HG02885 (cell line): ENCODE measurements around the gene PRSS21.

ENCODE experiments used
- ATAC-seq: cut with Tn5 transposase; IDR thresholded peaks from one replicate; pipeline ENCODE4 v1.9.1; 2021; ENCODE audit warnings: mild to moderate bottlenecking; ENCODE audit not compliant: unreplicated experiment, poor library complexity

PRSS21 gene

DNA sequence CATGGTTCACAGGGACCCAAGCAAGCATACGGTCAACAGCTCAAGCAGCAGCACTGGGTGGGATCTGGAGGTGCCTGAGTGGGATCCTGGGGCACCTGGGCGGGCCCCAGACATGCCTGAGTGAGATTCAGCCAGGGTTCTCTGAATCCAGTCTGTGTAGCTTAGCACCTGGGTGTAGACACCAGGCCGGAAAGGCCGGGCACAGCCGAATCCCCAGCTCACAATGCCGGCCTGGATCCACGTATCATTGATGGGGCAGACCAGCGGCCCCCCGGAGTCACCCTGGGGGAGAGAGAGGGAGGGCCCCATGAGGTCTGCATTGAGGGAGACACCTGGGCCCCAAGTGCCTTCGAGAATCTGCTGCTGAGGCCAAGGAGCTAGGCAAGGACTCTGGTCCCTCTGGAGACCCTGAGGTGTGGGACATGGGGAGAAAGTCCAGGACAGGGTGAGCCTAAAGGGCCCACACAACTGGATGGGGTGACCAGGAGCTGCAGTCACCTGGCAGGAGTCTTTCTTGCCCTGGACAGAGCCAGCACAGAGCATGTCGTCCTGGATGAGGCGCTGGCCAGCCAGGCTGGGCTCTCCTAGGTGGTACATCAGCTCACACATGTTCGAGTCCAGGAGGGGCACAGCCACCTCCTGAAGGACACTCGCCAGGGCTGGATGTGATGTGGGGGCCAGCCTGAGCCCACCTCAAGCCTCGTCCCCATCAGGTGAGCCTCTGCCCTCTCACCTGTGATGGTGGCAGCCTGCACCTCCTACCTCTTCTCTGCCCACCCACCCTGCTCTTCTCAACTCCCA, 22.8 kb downstream of the PRSS21 start:
- no peak for ATAC-seq

DNA sequence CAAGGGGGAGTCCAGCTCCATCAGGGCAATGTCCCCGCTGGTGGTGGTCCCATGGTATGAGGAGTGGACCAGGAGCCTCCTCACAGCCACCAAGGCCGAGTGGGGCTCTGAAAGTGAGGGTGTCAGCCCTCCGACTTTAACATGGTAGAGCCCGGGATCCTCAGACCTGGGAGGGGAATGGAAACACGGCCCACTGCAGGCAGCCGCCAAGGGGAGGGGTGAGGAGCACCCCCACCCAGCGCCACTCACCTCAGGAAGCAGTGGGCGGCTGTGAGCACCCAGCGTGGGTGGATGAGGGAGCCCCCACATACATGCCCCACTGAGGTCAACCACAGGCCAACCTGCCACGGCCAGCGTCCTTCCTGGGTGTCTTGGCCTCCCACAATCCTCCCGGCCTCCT, 23.9 kb downstream of the PRSS21 start:
- no peak for ATAC-seq

DNA sequence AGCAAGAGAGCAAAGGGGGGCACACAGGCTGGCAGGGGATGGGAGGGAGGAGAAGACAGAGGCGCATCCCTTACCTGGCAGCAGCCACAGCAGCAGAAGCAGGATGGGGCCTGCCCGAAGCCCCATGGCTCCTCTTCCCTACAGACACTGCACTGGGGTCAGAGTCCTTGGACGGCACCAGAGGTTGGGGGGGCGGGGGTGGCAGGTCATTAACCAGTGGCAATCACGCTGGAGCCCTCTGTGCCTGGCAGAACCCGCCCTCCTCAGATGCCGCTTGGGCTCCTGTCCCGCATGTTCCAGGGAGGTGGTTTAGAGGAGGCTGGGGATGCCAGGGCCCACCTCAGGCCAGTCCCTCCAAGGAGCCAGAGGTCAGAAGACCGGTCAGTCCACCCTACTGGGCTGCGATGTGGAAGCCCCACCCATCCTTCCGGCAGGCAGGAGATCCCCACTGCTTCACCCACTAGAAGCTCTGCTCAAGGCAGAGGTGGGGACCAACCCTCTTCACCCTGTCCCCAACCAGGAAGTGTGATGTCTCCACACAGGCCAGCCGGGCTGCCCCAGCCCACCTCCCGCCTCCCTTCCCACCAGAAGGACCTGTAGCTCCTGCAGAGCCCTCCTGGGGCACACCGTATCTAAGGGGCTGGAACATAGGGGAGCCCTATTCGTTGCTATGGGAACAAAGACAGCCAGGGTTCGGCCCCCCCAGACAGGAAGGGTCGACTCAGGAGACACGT, 24.7 kb downstream of the PRSS21 start:
- no peak for ATAC-seq

DNA sequence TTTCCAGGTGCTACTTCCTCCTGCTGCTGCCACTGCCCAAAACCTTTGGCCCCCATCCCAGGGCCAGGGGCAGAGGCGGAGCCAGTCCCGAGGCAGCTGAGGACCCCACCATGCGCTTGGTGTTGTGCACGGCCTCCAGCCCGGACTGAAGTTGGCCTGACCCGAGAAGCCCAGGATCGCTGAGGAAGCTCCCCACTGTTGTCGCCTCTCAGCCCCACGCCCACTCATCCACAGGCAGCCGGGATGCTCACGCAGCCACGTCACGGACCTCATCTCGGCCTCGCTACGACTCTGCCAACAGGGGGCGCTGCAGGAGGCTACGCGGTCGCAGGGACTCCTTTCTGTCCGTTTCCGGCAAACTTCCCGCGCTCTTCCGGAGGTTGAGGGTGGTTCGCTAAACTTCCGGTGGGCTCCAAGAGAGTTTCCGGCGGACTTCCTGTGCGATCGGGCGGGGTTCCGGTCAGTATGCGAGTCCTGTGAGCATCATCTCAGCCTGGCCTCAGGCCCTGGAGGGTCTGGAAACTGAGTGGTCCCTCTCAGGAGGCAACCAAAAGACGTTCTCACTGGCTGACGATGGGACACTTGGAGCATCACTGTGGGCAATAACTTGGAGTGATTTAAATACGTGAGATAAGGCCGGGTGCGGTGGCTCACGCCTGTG, 25.4 kb downstream of the PRSS21 start:
- ATAC-seq = no peak

DNA sequence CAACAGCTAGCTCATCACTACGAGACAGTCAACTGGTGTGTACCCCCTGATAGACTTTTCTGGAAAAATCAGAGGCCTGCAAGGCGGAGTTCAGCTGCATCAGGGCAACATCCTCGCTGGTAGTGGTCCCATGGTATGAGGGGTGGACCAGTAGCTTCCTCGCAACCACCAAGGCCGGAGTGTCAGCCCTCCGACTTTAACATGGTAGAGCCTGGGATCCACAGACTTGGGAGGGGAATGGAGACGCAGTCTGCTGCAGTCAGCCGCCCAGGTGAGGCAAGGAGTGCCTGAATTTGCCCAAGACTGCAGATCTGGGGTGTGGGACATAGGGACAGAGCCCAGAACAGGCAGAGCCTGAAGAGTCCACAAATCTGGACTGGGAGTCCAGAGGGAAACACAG, 26.5 kb downstream of the PRSS21 start:
- ATAC-seq = no peak

DNA sequence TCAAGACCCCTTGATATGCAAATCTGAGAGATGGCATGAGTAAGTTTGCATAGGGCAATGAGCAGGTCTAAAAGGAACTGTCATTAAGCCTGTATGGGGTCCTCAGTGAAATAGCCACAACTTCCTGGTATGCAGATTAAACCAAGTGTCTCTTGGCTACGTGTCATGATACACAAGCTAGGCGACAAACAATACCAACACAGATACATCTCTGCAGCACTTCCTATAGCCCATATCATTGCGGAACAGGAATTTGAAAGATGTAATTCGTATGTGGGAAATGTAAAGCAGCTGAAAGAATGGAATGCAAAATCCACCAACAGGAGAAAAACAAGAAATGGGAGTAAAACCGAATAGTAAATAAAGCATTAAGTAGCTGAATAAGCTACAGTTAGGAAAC, 28.1 kb downstream of the PRSS21 start:
- no peak for ATAC-seq

DNA sequence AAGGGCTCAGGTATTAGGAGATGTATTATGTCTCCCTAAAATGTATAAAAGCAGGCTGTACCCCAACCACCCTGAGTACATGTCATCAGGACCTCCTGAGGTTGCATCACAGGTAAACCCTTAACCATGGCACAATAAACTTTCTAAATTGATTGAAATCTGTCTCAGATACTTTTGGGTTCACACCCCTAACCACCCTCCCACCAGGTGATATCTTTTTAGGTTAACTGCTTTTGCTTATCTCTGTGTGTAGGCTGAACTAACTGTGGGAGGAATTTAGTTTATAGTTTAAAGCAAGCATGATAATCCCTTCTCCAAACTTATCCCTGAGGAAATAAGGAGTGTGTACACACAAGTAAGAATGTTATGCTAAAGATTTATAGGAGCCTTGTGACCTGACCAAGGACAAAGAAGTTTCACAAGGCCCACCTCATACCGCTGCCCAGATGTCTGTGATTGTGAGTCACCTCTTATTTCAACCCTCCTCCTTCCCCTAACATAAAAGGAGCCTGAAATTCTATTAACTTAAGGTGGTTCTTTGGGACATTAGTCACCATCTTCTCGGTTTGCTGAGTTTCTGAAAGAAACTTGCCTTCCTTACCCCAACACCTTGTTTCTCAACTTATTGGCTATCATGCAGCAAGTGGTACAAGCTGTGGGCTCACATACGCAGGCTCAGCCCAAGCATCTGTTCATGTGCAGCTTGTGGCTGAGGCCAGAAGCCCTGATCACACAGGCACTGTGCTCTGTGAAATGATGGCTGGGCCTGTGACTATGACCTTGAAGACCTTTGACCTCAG, 29.7 kb downstream of the PRSS21 start:
- no peak for ATAC-seq

DNA sequence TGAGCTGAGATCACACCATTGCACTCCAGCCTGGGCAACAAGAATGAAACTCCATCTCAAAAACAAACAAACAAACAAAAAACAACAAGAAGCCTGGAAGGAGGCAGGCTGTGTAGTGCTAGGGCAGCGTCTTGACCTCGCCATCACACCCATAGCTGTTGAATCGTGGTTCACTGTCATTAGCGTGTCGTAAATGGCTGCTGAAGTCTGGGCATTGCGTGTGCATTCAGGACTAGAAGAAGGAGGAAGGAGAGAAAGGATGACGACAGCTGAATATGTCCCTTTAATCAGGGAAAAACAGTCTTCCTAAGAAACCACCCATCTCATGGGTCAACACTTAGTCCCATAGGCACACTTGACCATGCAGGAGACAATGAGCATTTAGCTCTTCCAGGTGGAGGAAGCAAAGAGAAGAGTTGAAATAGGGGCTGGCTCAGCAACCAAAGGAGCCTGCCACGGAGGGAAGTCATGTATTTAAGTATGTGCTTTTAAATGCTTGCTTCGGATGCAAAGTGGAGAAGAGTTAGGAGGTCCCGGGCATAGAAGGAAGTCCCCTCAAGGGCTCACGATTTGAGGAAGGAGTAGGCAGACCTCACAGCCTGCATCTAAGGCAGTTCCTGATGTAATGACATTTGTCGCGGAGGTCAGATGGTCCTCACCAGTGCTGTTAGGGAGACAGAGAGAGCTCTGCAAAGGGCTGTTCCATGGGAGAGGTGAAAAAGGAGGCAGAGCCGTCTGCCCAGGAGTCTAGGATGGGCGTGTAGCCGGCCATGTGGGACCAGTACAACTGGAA, 32.1 kb downstream of the PRSS21 start:
- ATAC-seq = no peak

DNA sequence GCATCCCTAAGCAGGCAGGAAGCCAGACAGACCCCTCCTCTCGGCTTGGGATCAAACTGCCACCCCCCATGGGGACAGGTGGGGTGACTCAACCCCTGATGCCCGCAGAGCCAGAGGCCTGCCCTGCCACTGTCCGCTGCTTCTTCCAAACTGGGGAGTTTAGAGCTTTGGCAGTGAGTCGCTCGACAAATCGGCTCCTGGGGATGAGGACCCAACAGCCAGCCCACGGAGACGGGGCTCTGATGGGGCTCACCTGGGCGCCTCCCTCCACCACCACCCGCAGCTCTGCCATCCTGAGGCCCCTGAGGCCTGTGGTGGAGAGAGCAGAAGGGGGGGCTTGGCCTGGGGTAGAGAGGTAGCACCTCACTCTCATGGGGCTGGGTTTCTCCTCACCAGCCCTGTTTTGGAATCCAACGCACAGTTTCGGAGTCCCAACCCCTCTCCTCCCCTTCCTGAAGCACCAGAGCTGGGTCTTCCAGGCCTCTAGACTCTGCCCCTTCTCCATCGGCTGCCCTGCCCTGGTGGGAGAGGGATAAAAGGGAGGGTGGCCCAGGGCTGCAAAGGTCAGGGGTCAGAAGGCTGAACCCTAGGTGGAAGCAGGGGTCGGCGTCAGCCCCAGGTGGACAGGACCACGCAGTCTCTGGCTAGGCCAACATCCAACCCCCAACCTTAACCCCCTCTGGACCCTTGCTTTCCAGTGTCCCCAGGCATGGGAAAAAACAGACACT, 35.1 kb downstream of the PRSS21 start:
- no peak for ATAC-seq

DNA sequence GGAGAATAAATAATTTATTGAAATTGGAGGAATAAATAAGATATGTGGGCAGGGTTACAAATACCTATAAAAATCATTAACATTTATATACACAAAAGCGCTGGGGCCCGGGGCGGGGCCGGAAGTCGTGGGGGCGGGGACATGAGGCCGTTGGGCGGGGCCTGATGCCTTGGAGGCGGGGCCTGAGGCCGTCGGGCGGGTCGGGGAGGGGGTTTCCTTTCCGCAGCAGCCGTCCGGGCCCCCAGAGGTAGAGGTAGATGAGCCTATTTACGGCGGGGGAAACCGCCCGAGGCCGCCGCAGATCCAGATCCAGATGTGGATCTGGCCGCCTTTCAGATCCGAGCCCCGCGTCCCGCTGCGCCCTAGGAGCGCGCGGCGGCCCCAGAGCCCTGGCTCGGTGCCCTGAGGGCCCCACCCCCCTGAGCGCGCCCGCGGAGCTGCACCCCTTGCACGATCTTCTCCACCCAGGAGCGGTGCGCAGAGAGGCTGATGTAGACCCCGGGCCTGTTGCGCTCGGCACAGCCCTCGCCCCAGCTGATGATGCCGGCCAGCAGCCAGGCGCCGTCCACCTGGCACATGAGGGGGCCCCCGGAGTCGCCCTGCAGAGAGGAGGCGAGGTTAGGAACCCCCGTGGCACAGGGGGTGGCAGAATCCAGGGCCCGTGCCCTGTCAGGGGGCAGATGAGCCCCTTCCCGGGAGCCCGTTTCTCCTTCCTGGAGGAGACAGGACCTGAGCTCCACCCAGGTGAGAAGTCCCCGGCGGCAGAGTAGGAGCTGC, 35.9 kb downstream of the PRSS21 start:
- ATAC-seq = no peak

DNA sequence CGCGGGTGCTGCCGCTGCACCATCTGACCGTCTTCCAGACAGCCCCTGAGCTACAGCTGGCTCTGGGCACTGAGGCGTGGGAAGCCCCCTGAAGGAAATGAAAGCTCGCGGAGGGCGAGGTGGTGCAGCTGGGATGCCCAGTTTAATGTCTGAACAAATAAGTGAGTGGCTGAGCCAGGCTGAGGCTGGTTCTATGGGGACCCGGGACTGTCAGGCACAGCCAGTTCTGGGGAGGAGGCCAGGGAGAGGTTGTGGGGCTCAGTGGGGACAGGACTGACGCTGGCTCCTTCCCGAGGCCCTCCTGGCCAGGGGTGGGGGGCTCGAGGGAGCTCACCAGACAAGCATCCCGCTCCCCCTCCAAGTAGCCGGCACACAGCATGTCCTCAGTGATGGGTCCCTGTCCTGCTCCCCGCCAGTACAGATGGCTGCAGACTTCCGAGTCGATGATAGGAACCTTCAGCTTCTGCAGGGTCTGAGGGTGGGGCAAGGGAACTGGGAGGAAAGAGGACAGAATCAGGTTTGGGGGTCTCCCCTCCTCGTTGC, 36.6 kb downstream of the PRSS21 start:
- ATAC-seq = no peak

DNA sequence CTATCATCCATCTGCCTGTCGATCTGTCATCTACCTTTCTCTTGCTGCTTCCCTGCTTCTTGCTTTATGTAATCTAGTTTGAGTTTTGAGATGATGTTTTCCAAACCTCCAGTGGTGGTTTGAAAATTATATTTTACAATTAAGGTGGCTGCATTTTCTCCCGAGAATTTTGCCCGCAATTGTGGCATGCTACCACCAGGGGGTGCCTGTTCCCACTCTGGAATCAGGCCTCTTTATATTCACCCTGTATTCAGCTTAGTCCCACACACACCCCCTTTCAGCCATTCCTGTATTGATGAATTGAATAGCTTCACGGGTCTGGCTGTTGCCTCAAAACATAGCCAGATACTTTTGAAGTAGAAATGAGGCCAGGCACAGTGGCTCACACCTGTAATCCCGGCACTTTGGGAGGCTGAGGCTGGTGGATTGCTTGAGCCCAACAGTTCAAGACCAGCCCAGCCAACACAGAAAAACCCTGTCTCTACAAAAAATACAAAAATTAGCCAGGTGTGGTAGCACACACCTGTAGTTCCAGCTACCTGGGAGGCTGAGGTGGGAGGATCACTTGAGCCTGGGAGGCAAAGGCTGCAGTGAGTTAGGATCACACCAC, 37.8 kb downstream of the PRSS21 start:
- no peak for ATAC-seq

DNA sequence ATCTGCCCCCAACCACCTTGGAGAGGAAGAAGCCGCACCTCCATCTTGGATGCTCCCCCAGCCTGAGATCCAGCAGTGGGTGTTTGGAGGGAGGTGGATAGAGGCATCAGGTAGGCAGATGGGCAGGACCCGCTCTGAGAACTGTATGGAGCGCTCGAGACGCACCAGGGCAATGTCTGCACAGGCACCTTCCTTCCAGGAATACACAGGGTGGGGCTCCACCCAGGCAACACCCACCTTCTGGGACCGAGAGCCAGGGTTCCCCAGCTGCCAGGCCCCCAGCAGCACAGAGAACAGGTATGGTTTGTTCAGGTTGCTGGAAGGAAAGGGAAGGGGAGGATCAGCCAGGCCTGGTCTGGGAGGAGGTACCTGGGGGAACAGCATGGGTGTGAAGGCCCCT, 38.5 kb downstream of the PRSS21 start:
- ATAC-seq = no peak

DNA sequence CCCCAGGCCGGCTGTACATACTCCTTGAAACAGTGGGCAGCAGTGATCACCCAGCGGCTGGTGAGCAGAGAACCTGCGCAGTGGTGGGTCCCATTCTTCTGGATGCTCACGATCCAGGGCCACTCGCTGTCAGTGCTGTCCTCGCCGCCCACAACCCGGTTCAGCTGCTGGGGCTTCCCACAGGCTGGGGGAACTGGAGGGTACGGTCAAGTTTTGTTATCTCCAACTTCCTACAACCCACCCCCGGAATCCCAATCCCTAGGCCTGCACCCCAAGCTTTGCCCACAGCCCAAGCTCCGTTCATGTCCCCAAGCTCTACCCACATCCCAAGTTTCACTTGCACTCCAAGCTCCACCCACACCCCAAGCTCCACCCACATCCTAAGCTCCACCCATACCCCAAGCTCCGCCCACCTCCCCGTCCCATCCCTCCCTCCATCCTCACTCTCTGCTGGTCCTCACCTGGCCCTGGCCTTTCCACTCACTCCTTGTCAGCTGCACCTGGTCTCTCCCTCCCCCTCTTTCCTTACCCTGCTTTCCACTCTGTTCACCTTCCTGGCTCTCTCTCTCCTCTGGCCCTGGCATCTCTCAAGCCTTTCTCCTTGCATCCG, 39.1 kb downstream of the PRSS21 start:
- no peak for ATAC-seq

DNA sequence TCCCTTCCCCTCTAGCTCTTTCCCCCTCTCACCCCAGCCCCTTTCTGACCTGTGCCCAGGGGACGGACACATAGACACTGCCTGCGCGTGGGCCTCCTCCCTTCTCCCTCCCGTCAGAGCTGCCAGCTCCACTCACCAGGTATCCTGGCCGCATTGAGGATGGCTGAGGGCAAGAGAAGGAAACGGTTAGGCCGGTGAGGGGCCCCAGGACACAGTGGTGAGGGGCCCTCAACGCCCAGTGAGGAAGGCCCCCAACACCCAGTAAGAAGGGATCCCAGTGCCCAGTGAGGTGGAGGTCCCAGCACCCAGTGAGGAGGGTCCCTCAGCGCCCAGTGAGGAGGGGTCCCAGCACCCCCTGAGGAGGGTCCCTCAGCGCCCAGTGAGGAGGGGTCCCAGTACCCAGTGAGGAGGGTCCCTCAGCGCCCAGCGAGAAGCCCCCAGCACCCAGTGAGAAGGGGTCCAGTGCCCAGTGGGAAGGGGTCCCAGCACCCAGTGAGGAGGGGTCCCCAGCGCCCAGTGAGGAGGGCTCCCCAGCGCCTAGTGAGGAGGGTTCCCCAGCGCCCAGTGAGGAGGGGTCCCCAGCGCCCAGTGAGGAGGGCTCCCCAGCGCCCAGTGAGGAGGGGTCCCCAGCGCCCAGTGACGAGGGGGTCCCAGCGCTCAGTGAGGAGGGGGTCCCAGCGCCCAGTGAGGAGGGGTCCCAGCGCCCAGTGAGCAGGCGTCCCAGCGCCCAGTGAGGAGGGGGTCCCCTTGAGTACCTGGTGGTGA, 39.8 kb downstream of the PRSS21 start:
- no peak for ATAC-seq

DNA sequence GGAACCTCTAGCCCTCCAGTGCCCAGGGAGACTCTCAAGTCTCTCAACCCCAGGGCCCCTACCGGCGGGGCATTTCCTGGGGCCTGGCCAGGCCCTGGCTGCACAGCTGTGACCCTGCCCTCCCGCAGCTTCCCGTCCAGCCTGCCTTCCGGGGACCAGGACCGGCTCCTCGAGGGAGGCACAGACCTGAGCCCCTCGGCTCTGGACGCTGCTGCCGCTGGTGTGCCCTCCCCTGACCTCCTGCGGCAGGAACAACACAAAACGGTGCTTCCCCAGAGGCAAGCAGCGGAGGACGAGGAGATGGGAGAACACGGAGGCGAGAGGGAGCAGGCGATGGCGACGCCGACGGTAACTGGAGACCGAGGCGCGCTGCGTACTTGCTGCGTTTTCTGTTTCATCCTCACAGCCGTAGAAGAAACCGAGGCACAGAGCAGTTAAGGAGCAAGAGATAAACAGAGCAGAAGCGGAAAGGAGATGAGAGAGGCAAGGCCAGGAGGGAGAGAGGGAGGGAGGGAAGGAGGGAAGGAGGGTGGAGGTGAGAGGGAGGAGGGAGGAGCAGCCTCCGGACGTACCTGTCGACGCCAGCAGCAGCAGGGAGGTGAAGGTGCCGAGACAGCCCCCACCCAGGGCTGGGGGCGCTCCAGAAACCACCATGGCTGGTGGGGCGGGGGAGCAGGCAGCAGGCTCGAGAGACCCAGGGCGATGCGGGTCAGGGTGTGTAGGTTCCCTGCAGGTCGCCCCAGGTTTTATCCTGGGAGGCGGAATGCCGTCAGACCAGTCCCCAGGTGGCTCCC, 40.6 kb downstream of the PRSS21 start, which contains the start of gene PRSS22:
TSS of gene PRSS22 (minus strand) at position 720 of the 794 bp plus-strand sequence. CDS start at position 654, 66 bp downstream.
- no peak for ATAC-seq
